OCI-LY7 (cell line): Measurements from ENCODE around the gene PPP2R3B.
"Not testable (repeated sequence)": the region's sequence is repeated elsewhere in the genome, so short reads cannot be mapped to it uniquely, and the experiment has no call there.

ENCODE experiments used
- CTCF ChIP-seq: fragments of 200-600 bp; sonication (generic); conservative IDR thresholded peaks from 2 replicates; pipeline ENCODE4 v1.5.1; 2014; ENCODE audit warnings: mild to moderate bottlenecking, antibody characterized with exemption, low read length, moderate library complexity, mixed read lengths
- EZH2phosphoT487 ChIP-seq: fragments of 200-600 bp; sonication (generic); IDR thresholded peaks from 2 replicates; pipeline ENCODE4 v1.6.1; 2018; ENCODE audit warnings: low read depth, borderline replicate concordance, mild to moderate bottlenecking, mixed run types, antibody characterized with exemption, low read length, moderate library complexity, mixed read lengths

- not testable (repeated sequence) for TF ChIP-seq CTCF, EZH2phosphoT487
Measured at GRCh38 chrX:324664-325063, 62.0 kb downstream of the PPP2R3B start.
